Activated T-cell treated with anti-CD3 and anti-CD28 coated beads, Interleukin-2, amount 50 U/mL, for 1 hour (primary cell): Measurements from ENCODE around the gene PRAME.
"Not testable (repeated sequence)": the region's sequence is repeated elsewhere in the genome, so short reads cannot be mapped to it uniquely, and the experiment has no call there.

Experiments used
- DNase-seq: peaks from one replicate; pipeline ENCODE4 v3.0.0-alpha.2; 2020

The PRAME gene

GRCh38 chr22:22548910-22549309 is 10.2 kb downstream of the PRAME start:
- DNase-seq = no peak

GRCh38 chr22:22548317-22548716 is 10.7 kb downstream of the PRAME start:
- DNase-seq = no peak

DNA sequence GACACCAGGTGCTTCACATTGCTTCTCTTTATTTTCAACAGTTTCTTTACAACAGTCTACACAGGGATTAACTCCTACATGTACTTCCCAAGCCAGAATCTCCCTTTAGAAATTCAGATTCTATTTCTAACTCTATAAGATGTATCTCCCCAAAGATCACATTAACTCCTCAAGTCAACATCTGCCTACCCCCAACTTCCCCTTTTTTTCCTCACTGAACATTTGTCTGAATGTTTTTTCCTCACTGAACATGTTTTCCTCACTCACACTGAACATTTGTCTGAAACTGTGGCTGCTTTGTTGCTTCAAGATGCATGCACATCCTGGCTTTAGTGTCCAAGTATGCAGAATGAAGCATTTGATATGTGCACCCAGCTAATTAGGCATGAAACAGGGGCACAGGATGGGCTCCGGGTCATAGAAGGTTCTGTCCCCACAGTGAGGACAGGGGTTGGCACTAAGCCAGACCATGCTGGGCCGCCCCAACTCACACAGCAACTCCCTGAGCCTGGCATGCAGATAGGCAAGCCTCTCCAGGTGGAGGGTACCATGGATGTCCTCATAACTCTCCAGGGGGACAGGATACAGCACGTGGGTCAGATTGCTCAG is 11.3 kb downstream of the PRAME start:
- no peak for DNase-seq

- DNase-seq = no peak
Measured at GRCh38 chr22:22547226-22547625, 11.8 kb downstream of the PRAME start.

- DNase-seq = no peak
Measured at GRCh38 chr22:22546490-22546889, 12.6 kb downstream of the PRAME start.

DNA sequence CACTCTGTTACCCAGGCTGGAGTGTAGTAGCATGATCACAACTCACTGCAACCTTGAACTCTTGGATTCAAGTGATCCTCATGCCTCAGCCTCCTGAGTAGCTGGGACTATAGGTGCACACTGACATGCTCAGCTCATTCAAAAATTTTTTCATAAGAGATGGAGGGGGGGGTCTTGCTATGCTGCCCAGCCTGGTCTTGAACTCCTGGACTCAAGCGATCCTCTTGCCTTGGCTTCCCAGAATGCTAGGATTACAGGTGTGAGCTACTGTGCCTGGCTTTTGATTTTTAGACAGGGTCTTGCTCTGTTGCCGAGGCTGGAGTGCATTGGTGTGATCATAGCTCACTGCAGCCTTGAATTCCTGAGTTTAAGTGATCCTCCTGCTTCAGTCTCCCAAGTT is 14.0 kb downstream of the PRAME start:
- no peak for DNase-seq

DNA sequence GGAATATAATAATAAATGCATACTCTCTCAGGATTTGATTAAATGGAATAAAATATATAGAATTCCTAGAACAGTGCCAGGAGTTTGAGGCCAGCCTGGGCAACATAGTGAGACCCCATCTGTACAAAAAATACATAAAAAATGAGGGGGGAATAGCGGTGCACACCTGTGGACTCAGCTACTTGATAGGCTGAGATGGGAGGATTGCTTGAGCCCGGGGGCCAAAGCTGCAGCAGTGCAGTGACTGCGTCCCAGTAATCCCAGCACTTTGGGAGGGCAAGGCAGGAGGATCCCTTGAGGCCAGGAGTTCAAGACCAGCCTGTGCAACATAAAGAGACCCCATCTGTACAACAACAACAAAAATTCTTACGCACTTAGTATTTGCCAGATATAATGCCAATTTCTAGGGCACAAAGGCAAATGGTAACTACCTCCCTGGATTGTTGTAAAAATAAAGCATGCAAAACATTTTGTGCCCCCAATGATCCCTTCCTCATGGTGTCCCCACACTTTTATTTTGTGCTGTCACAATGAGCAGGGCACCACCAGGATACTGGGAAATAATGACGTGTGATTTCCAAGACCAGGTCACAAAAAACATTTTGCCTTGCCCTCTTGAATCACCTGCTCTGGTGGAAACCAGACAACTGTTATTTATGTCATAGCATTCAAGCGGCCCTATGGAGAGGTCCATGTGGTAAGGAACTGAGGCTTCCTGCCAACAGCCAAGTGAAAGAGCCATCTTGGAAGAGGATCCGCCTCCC is 20.7 kb downstream of the PRAME start:
- DNase-seq = no peak

DNA sequence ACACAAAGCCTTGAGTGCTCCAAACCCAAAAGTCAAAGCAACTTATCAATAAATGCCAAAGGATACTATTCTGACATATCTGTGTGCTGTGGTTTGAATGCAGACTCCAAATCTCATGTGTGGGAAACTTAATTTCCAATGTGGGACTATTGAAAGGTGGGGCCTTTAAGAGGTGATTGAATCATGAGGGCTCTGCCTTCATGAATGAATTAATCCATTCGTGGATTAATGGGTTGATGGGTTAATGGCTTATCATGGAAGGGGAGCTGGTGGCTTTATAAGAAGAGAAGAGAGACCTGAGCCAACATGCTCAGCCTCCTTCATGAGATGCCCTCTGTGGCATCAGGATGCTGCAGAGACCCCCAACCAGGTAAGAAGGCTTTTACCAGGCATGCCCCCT is 22.1 kb downstream of the PRAME start:
- DNase-seq = no peak

- DNase-seq = no peak
Measured at GRCh38 chr22:22536515-22536914, 22.6 kb downstream of the PRAME start.

DNA sequence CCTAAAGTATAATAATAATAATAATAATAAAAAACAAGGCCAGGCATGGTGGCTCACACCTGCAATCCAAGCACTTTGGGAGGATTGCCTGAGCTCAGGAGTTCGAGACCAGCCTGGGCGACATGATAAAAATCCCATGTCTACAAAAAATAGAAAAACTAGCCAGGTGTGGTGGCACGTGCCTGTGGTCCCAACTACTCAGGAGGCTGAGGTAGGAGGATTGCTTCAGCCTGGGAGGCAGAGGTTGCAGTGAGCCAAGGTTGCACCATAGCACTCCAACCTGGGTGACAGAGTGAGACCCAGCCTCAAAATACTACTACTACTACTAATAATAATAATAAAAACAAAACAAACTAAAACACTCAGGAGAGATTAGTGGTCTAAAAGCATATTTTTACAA is 23.4 kb downstream of the PRAME start:
- DNase-seq = no peak

GRCh38 chr22:22534604-22535415 is 24.3 kb downstream of the PRAME start:
- no peak for DNase-seq

DNA sequence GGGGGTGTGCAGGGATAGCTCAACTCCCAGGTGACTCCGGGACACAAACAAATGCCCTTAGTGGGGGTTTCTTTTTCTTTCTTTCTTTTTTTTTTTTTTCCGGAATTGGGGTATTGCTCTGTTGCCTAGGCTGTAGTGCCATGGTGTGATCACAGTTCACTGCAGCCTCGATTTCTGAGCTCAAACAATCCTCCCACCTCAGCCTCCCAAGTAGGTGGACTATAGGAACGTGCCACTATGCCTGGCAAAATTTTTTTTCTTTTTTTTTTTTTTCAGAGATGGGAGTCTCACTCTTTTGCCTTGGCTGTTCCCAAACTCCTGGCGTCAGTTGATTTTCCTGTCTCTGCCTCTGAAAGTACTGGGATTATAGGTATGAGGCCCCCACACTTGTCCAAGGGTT is 25.2 kb downstream of the PRAME start:
- no peak for DNase-seq

GRCh38 chr22:22533417-22533816 is 25.6 kb downstream of the PRAME start:
- DNase-seq = no peak

- DNase-seq = not testable (repeated sequence)
Measured at GRCh38 chr22:22532547-22533071, 26.5 kb downstream of the PRAME start.

DNA sequence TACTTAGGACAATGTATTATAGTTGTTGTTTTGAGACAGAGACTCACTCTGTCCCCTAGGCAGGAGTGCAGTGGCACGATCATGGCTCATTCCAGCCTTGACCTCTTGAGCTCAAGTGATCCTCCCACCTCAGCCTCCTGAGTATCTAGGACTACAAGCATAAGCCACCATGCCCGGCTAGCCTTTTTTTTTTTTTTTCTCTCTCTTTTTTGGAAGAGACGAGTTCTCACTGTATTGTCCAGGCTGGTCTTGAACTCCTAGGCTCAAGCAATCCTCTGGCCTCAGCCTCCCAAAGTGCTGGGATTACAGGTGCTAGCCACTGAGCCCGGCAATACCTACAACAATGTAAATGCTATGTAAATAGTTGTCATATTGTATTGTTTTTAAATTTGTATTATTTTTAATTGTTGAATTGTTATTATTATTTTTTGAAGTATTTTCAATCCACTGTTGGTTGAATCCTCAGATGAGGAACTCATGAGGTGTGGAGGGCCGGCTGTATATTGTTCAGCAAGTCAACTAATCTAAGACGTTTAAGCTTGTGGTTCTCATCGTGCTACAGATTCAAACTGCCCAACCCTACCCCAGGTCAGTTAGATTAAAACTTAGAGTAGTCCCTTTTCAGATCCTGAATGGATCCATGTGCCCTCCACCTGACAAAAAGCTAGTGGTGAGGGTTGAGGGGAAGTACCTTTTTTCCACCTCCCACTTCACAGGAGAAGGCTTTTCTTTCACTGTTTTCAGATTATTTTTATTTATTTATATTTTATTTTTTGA is 27.1 kb downstream of the PRAME start:
- no peak for DNase-seq

DNA sequence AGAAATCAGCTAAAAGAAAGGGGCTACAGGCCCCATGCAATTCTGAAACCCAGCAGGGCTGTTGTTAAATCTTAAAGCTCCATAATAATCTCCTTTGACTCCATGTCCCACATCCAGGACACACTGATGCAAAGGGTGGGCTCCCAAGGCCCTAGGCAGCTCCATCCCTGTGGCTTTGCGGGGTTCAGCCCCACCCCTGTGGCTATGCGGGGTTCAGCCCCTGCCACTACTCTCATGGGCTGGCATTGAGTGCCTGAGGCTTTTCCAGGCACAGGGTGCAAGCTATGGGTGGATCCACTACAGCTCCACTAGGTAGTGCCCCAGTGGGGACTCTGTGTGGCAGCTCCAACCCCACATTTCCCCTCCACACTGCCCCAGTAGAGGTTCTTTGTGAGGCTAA is 30.3 kb downstream of the PRAME start:
- no peak for DNase-seq

DNA sequence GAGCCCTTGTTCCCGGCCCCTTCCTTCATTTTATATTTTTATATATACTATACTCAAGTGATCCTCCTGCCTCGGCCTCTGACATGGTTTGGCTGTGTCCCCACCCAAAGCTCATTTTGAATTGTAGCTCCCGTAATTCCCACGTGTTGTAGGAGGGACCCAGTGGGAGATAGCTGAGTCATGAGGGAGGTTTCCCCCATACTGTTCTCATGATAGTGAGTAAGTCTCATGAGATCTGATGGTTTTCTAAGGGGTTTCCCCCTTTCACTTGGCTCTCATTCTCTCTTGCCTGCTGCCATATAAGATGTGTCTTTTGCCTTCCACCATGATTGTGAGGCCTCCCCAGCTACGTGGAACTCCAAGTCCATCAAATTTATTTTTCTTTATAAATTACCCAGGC is 31.8 kb downstream of the PRAME start:
- DNase-seq = no peak

DNA sequence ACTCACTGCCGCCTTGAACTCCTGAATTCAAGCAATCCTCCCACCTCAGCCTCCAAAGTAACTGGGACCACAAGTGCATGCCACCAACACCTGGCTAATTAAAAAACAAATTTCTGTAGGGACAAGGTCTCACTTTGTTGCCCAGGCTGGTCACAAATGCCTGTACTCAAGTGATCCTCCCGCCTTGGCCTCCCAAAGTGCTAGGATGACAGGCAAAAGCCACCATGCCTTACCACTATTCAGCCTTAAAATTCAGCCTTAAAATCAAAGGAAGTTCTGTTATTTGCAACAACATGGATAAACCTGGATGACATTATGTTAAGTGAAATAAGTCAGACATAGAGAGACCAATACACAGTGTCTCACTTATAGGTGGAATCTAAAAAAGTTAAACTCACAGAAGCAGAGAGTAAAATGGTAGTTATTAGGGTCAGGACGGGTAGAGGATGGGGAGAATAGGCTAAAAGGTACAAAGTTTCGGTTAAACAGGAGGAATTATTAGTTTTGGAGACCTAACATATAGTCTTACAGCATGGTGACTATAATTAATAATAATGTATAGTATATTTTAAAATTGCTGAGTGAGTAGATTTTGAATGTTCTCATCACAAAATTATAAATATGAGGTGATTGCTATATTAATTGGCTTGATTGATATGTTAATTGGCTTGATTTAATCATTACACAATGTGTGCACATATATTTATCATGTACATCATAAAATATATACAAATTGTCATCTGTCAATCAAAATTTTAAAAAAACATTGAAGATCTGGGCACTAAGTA is 32.7 kb downstream of the PRAME start:
- no peak for DNase-seq

DNA sequence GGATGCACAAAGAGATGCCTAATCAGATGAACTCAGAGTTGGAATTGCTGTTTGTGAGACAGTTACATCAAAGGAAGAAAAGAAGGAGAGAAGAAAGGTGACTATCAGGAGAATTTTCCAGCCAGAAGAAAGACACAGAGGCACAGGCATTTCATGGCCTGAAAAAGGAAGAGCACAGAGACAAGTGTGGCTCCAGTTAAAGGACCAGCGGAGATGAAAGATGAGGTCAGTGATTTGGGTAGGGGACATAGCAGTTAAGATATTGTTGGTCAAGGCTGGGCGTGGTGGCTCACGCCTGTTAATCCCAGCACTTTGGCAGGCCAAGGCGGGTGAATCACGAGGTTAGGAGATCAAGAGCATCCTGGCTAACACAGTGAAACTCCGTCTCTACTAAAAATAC is 35.6 kb downstream of the PRAME start:
- DNase-seq = no peak

- no peak for DNase-seq
Measured at GRCh38 chr22:22521631-22522030, 37.4 kb downstream of the PRAME start.

GRCh38 chr22:22520667-22521602 is 38.1 kb downstream of the PRAME start:
- DNase-seq = no peak
